ENCODE results near the gene KRT74. TPM values are rescaled to one million over a fixed set of nuclear protein-coding genes. Genes with fewer than 3 reads are reported as not detected.
A peak's percentile ranks its signal among the peaks of the same experiment; 100 is the strongest.

KRT74 gene
- total RNA-seq, 8 experiments from 2014 or later, result 0.04 to 0.38 (median 0.14) TPM; not detected in 5

DNA sequence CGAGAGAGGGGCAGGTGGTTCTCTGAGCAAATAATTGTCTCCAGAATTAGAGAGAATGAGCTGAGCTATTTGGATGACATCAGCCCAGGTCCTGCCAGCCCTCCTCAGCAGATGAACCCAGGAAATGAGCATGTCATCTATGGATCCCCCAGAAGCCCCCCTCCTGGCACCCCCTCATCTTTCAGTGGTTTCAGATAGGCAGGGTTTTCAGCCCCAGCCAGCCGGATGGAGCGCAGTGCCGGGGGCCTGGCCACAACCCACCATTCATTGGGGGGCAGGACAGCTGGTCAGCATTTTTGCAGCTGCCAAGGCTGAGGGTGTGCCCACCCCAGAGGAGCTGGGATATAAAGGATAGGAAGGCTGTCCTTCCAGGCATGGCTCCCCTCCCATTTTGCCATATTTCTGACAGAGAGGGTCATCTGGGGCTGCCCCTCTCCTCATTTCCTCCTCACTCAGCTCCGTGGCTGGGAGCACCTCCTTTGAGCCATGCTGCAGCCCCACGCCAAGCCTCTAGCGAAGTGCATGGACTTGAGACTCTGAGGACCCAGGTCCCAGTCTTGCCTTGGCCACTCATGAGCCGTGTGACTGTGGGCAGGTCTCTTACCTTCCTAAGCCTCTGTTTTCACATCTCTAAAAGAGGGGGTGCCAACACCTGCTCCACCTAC, 14.7 kb downstream of the KRT74 start:
- Histone ChIP-seq H3K27ac (no peak overlapping the region), H3K4me1 (replicated peaks in 1 of 2) (no peaks in the 10 kb centered on the region), H3K4me3 (no peak overlapping the region)
- no peak for ATAC-seq (replicated peaks in 6 of 8)
- in situ Hi-C loops (cut with MboI; ENCODE audit: low pct_unique_long_range_greater_than_20kb in 2 of 9, low sequenced_read_pairs in 9 of 9, unreplicated experiment in 9 of 9), result no loop called here
- 20 to 80% methylated on average over 1 of the region's 8 CpGs; no CpG with 5 or more reads in 8 of the 10 experiments for WGBS, 10 experiments

DNA sequence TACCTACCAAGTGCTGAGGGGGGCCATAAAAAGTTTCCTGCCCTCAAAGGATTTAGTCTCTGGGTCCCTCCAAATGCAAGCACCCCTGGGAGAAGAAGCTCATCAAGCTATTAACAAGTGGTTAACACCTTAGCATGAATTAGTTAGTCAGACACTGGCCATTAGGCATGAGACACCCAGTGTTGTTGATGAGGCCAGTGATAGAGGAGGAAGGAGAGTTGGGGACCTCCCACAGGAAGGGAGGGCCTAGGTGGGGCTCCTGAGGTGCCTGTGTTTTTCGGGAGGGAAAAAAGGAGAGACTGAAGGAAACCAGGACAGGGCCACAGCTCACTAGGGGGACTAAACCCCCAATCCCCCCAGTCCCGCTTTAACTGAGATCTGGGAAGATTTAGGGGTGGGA, 16.2 kb downstream of the KRT74 start:
- Histone ChIP-seq H3K4me1 (replicated peaks in 1 of 2) (no peaks in the 10 kb centered on the region), H3K4me3 (no peak overlapping the region), H3K27ac (no peak overlapping the region)
- 0% methylated on average over 1 of the region's 2 CpGs; no CpG with 5 or more reads in 9 of the 10 experiments for WGBS, 10 experiments
- in situ Hi-C loops (cut with MboI; ENCODE audit: low pct_unique_long_range_greater_than_20kb in 2 of 9, low sequenced_read_pairs in 9 of 9, unreplicated experiment in 9 of 9), result no loop called here
- no peak for ATAC-seq (replicated peaks in 6 of 8)

DNA sequence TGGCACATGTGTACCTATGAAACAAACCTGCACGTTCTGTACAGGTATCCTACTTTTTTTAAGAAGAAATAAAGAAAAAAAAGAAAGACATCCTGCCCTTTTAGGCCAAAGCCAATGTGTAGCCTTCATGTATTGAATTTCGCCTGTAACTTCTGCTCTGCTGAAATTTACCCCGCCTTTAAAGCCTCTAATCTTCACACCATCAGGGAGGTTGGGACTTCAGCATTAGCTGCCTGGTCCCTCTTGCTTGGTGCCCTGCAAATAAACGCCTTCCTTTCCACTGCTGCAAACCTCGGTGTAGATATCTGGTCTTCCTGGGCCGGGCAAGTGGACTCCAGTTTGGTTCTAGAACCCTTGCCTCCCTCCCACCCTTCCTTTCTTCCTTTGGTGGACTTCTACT, 18.1 kb downstream of the KRT74 start:
- H3K4me1 ChIP-seq (replicated peaks in 1 of 2), result no peaks in the 10 kb centered on the region
- H3K27ac ChIP-seq, result no peak overlapping the region
- in situ Hi-C loops (cut with MboI; ENCODE audit: low pct_unique_long_range_greater_than_20kb in 2 of 9, low sequenced_read_pairs in 9 of 9, unreplicated experiment in 9 of 9), result no loop called here
- ATAC-seq (replicated peaks in 6 of 8), result no peak
- 13 to 67% (median 49%) methylated on average over 1 to 6 of the region's 6 CpGs; no CpG with 5 or more reads in 3 of the 10 experiments for WGBS, 10 experiments
- H3K4me3 ChIP-seq, result no peak overlapping the region

DNA sequence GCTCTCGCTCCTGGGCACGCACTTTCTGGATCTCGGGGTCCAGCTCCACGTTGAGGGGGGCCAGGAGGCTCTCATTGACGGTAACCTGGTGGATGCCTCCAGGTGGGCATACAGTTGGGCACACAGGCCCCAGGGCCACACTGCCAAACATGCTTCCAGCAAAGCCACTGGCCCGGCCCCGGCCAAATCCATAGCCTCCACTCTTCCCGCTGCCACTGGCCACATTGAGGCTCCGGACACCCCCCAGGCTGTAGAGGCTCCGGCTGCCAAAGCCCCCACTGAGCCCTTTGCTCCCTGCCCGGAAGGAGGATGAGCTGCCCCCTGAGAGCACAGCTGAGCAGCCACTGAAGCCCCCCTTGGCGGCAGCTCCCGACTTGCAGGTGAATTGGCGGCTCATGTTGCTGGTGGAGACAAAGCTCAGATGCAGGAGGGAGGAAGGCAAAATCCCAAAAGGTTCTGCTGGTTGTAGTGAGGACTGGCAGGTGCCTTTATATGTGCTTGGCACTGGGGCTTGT, 20.9 kb downstream of the KRT74 start, which contains the start of gene KRT71:
Gene KRT71 (minus strand): TSS at position 465 of the 515 bp plus-strand sequence. CDS start 68 bp downstream, at position 397.
- ATAC-seq (replicated peaks in 6 of 8), result no peak
- no peaks in the 10 kb centered on the region for H3K4me1 ChIP-seq (replicated peaks in 1 of 2)
- WGBS, 10 experiments, result 39 to 100% (median 66%) methylated on average over 1 to 10 of the region's 14 CpGs; no CpG with 5 or more reads in 5 of the 10 experiments
- in situ Hi-C loops (cut with MboI; ENCODE audit: low pct_unique_long_range_greater_than_20kb in 2 of 9, low sequenced_read_pairs in 9 of 9, unreplicated experiment in 9 of 9), result no loop called here
- no peak within 1 kb of the TSS for H3K27ac ChIP-seq
- H3K4me3 ChIP-seq, result no peak within 1 kb of the TSS

DNA sequence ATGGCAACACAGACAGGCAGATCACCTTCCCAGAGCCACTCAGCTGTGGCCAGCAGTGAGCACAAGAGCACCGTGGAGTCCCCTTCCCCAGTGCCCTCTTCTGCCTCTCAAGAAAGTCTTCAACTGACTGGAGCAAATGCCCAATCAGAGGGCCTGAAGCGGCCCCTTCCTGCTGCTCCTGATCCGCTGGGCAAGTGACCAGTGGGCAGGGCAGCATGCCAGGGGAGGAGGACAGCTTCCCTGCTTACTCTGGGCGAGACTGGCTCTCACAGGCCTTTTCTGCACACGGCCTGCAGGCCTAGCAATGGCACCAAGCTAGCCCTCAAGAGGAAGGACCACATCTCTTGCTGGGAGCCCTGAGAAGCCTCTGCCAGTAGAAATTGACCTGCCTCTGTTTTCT, 21.6 kb downstream of the KRT74 start:
- Histone ChIP-seq H3K4me1 (replicated peaks in 1 of 2) (no peaks in the 10 kb centered on the region), H3K27ac (no peak overlapping the region), H3K4me3 (no peak overlapping the region)
- in situ Hi-C loops (cut with MboI; ENCODE audit: low pct_unique_long_range_greater_than_20kb in 2 of 9, low sequenced_read_pairs in 9 of 9, unreplicated experiment in 9 of 9), result no loop called here
- whole genome bisulfite sequencing, 10 experiments, result 34 to 73% (median 51%) methylated on average over 1 to 3 of the region's 5 CpGs; no CpG with 5 or more reads in 5 of the 10 experiments
- no peak for ATAC-seq (replicated peaks in 6 of 8)

DNA sequence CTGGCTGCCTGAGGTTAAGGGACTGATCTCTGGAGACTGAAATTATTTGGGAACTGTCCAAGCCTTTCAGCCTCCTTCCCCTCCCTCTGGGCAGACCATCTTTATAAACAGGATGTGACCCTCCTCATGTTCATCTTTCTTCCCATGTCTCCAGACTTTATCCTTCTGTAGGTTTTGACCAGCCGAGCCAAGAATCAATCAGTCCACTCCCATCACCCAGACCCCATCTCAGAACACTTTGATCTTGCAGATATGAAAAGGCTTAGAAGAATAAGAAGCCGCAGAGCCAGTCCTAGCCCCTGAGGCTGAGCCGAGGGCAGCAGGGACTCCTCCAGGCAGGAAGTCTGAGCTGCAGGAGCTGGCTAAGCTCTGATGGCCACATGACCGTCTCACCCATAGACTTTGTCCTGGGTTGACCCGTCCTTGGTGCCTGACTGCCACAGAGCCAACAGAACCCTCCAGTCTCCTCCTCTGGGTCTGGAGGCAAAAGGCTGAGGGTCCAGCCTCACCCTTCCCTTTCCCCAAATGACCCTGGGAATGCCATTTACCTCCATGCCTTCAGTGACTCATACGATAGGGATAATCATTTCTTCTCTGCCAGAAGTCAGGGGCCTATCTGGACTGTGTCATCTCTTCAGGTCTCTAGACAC, 22.3 kb downstream of the KRT74 start:
- in situ Hi-C loops (cut with MboI; ENCODE audit: low pct_unique_long_range_greater_than_20kb in 2 of 9, low sequenced_read_pairs in 9 of 9, unreplicated experiment in 9 of 9), result no loop called here
- H3K27ac ChIP-seq, result no peak overlapping the region
- 0 to 100% (median 69%) methylated on average over 1 to 5 of the region's 6 CpGs; no CpG with 5 or more reads in 3 of the 10 experiments for WGBS, 10 experiments
- ATAC-seq (replicated peaks in 6 of 8), result no peak
- no peak overlapping the region for H3K4me3 ChIP-seq
- no peaks in the 10 kb centered on the region for H3K4me1 ChIP-seq (replicated peaks in 1 of 2)

DNA sequence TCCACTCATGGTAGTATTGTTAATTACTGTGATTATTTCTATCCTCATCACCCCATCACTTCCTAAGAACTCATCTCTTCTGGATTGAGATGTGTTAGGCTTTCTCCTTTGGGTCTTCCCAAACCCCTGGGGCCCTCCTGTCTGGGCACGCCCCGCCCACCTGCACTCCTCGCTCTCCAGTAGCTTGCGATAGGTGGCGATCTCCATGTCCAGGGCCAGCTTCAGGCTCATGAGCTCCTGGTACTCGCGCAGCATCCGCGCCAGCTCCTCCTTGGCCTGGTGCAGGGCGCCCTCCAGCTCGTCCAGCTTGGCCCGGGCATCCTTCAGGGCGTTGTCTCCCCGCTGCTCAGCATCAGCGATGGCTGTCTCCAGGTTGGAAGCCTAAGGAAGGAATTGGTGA, 27.5 kb downstream of the KRT74 start:
- 67 to 89% (median 88%) methylated on average over 3 to 5 of the region's 15 CpGs; no CpG with 5 or more reads in 7 of the 10 experiments for WGBS, 10 experiments
- H3K4me1 ChIP-seq (replicated peaks in 1 of 2), result no peaks in the 10 kb centered on the region
- no peak overlapping the region for H3K27ac ChIP-seq
- ATAC-seq (replicated peaks in 6 of 8), result no peak
- in situ Hi-C loops (cut with MboI; ENCODE audit: low pct_unique_long_range_greater_than_20kb in 2 of 9, low sequenced_read_pairs in 9 of 9, unreplicated experiment in 9 of 9), result no loop called here
- no peak overlapping the region for H3K4me3 ChIP-seq

DNA sequence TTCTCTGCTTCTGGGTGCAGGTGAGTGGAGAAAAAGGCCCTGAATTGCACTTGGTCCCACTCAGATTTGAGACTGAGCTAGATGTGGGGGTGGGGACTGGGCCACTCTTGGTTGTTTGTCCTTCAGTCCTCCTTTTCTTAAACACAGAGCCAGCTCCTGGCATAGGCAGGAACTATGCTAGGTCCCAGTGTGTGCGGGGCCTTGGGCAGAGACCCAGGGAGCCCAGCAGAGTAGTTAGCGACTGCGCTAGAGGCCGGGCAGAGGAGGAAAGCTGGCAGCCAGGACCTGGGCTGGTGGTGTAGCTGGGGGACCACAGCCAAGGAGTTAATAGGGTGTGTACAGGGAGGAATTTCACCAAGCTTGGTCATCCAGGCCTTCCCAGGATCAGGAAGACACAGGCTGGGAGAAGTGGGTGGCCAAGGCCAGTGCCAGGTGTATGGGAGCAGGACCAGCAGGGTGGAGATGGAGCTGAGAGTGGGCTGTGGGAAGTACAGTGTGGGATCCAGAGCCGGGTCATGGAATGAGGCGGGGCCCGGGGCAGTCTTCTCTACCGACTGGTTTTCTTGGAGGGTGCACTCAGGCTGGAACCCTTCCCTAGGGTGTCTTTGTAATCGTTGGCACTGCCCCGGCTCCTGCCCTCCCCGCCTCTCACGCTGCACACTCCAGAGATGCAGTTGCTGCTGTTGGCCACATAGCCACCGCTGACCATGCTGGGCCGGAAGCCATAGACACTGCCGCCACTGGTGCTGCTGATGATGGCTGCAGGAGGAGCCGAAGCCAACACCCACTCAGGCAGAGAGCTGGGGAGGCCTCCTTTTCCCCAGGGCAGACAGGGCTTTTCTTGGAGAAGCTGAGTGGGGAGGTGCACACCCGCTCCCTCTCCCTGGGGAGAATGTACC, 29.4 kb downstream of the KRT74 start:
- no peak overlapping the region for H3K4me3 ChIP-seq
- WGBS, 10 experiments, result 31 to 100% (median 61%) methylated on average over 1 to 5 of the region's 17 CpGs; no CpG with 5 or more reads in 3 of the 10 experiments
- peak in 3 of 8 experiments; percentile 96 to 97 (median 97) for ATAC-seq (replicated peaks in 6 of 8)
- in situ Hi-C loops (cut with MboI; ENCODE audit: low pct_unique_long_range_greater_than_20kb in 2 of 9, low sequenced_read_pairs in 9 of 9, unreplicated experiment in 9 of 9), result no loop called here
- no peak overlapping the region for H3K27ac ChIP-seq
- H3K4me1 ChIP-seq (replicated peaks in 1 of 2), result no peaks in the 10 kb centered on the region

DNA sequence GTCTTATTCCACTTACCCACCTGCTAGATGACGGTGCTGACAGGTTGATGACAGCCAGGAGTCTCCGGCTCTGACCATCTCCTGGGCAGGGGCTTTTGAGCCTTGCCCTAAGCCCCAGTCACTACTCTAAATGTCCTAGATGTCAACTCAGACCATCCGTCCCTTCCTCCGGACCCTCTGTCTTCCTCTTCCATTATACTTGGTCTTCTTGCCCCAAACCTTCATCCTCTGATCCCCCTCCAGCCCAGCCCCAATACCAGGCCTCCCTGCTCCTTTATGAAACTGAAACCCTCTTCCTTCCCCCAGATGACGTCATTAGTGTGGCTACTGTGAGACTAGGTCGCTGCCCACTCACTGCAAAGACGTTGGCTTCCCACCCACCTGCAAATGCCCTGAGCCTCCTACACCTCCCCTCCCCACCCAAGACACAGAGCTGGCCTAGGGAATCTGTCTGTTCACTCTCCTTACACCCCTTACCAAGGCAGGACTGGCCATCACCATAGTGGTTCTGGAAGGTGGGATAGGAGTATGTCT, 30.8 kb downstream of the KRT74 start:
- H3K4me3 ChIP-seq, result no peak overlapping the region
- WGBS, 10 experiments, result 33 to 80% (median 73%) methylated on average over 1 to 5 of the region's 7 CpGs; no CpG with 5 or more reads in 4 of the 10 experiments
- no peak for ATAC-seq (replicated peaks in 6 of 8)
- no peak overlapping the region for H3K27ac ChIP-seq
- H3K4me1 ChIP-seq (replicated peaks in 1 of 2), result no peaks in the 10 kb centered on the region
- in situ Hi-C loops (cut with MboI; ENCODE audit: low pct_unique_long_range_greater_than_20kb in 2 of 9, low sequenced_read_pairs in 9 of 9, unreplicated experiment in 9 of 9), result no loop called here

DNA sequence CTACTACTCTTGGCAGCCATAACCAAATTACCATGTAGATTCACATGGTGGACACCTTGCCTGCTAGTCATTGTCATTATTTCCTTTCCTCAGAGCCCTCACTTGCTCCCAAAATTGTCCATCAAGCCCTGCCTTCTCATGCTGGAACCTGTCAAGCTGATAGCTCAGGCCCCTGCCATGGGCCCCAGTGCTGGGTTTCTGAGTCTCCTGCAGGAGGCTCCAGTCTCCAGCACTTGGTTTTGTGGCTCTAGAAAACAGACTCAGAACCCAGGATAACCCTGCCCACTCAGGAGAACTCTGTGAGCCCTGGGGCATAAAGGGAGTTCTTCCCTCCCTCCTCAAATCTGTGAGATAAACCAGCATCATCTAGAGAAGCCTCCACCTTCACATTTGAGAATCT, 31.5 kb downstream of the KRT74 start:
- no peak for ATAC-seq (replicated peaks in 6 of 8)
- in situ Hi-C loops (cut with MboI; ENCODE audit: low pct_unique_long_range_greater_than_20kb in 2 of 9, low sequenced_read_pairs in 9 of 9, unreplicated experiment in 9 of 9), result no loop called here

DNA sequence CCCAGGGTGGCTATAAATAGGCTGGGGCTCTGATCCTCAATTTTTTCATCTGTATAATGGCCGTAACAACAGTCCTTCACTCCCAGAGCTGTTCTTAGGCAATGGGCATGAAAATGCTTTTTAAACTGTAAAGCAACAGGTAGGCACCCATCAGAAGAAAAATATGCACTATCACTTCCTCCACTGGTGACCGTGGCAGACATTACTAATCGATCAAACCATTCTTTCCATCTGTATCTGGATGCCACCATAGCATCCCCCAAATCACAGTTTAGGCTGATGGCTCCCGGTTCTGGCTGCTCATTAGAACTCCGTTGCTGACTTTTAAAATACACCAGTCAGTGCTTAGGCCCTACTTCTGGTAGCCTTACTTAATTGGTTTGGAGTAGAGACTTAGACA, 31.9 kb downstream of the KRT74 start:
- WGBS, 10 experiments, result 33 to 100% (median 63%) methylated on average over 1 to 4 of the region's 5 CpGs; no CpG with 5 or more reads in 2 of the 10 experiments
- H3K4me3 ChIP-seq, result no peak overlapping the region
- ATAC-seq (replicated peaks in 6 of 8), result no peak
- in situ Hi-C loops (cut with MboI; ENCODE audit: low pct_unique_long_range_greater_than_20kb in 2 of 9, low sequenced_read_pairs in 9 of 9, unreplicated experiment in 9 of 9), result no loop called here
- no peaks in the 10 kb centered on the region for H3K4me1 ChIP-seq (replicated peaks in 1 of 2)
- H3K27ac ChIP-seq, result no peak overlapping the region

More for the DNA sequence above, 31.5 kb downstream of the KRT74 start:
- H3K27ac ChIP-seq, result no peak overlapping the region
- no peaks in the 10 kb centered on the region for H3K4me1 ChIP-seq (replicated peaks in 1 of 2)
- H3K4me3 ChIP-seq, result no peak overlapping the region

DNA sequence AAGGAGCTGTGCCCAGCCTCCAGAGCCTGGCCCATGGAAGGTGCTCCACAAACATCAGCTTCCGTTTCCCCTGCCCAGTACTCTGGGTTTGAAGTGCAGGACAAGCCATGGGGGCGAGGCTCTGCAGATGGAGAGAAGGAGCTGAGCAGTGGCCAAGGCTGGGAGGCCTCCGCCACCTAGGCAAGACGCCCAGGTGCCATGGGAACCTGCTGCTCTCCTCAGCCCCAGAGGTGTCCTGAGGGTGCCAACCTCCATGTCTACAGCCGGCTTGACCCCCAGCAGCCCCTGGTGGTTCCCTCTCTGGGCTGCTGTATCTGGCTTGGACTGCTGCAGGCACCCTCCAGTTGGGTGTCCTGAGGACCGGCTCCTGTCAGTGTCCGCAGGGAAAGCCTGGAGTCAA, 33.1 kb downstream of the KRT74 start:
- H3K27ac ChIP-seq, result no peak overlapping the region
- no peak overlapping the region for H3K4me3 ChIP-seq
- ATAC-seq (replicated peaks in 6 of 8), result no peak
- in situ Hi-C loops (cut with MboI; ENCODE audit: low pct_unique_long_range_greater_than_20kb in 2 of 9, low sequenced_read_pairs in 9 of 9, unreplicated experiment in 9 of 9), result no loop called here
- WGBS, 10 experiments, result 69 to 100% (median 77%) methylated on average over 1 to 4 of the region's 7 CpGs; no CpG with 5 or more reads in 6 of the 10 experiments
- H3K4me1 ChIP-seq (replicated peaks in 1 of 2), result no peaks in the 10 kb centered on the region

DNA sequence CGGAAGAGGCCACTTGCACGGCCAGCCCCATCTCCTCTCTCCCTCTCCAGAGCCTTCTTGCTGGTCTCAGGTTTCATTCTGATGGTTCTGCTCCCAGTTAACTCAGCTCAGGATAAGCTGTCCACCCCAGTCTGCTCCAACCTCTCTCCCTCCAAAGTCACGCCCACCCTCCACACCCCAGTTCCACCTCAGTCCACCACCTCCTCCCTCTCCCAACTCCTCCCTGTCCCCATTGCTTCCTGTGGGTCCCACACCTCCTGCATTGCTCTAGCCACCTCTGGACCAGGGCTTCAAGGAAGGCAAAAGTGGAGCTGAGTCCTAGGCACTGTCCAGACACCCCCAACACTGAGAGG, 33.8 kb downstream of the KRT74 start:
- no CpG with 5 or more reads among the region's 3 CpGs for WGBS, 10 experiments
- H3K4me3 ChIP-seq, result no peak overlapping the region
- H3K27ac ChIP-seq, result no peak overlapping the region
- no peak for ATAC-seq (replicated peaks in 6 of 8)
- in situ Hi-C loops (cut with MboI; ENCODE audit: low pct_unique_long_range_greater_than_20kb in 2 of 9, low sequenced_read_pairs in 9 of 9, unreplicated experiment in 9 of 9), result no loop called here
- H3K4me1 ChIP-seq (replicated peaks in 1 of 2), result no peaks in the 10 kb centered on the region

Measured in motor neuron (in vitro differentiated cells).